Activated CD8-positive, alpha-beta T cell treated with anti-CD3 and anti-CD28 coated beads for 36 hours (primary cell): ENCODE results near the gene SART3. TPM values are rescaled to one million over a fixed set of nuclear protein-coding genes. Genes with fewer than 3 reads are reported as not detected.

ENCODE experiments used
- ATAC-seq: fragments of 200-7000 bp; cut with Tn5 transposase; one replicate; pipeline ENCODE4 v1.10.0; 2021; ENCODE audit warnings: mild to moderate bottlenecking, moderate library complexity
- CTCF ChIA-PET: fragments of 350-600 bp; sonication (Branson Sonifier 250); formaldehyde crosslinking; loops from one replicate; lab custom pipeline; 2021; ENCODE audit warnings: antibody characterized with exemption; lab: Charles Lee
- POLR2A ChIA-PET: fragments of 350-600 bp; sonication (Branson Sonifier 250); formaldehyde crosslinking; loops from one replicate; lab custom pipeline; 2021; ENCODE audit warnings: antibody characterized with exemption; lab: Charles Lee
- DNase-seq: peaks from one replicate; pipeline ENCODE4 v3.0.0-alpha.2; 2020
- H3K27ac Mint-ChIP-seq: one replicate; pipeline ENCODE4 v1.8.0; 2021; ENCODE audit warnings: mild to moderate bottlenecking, mixed read lengths
- H3K27me3 Mint-ChIP-seq: one replicate; pipeline ENCODE4 v1.8.0; 2021; ENCODE audit warnings: mixed read lengths
- H3K36me3 Mint-ChIP-seq: one replicate; pipeline ENCODE4 v1.8.0; 2021; ENCODE audit warnings: low read depth, mixed read lengths
- H3K4me1 Mint-ChIP-seq: one replicate; pipeline ENCODE4 v1.8.0; 2021; ENCODE audit warnings: low read depth, mixed read lengths
- H3K4me3 Mint-ChIP-seq: one replicate; pipeline ENCODE4 v1.8.0; 2021; ENCODE audit warnings: mild to moderate bottlenecking, moderate library complexity, mixed read lengths
- H3K9me3 Mint-ChIP-seq: one replicate; pipeline ENCODE4 v1.8.0; 2021; ENCODE audit warnings: mixed read lengths
- intact Hi-C: fragments of 100-400 bp; cut with micrococcal nuclease; formaldehyde crosslinking; loops from one replicate; pipeline ENCODE4 v1.10.0; 2022
- total RNA-seq, 2 experiments: library from RNA; stranded (reverse); gene quantifications; one replicate each; pipeline ENCODE4 v1.2.3, GENCODE V29; 2021
- TF ChIP-seq, protein P1 (sequence below): fragments of 200-600 bp; IDR thresholded peaks from one replicate; pipeline ENCODE4 v1.8.0; 2022; ENCODE audit warnings: antibody characterized with exemption, mild to moderate bottlenecking

Gene SART3
- total RNA-seq, 2 experiments from 2014 or later: 80.1 to 81.4 TPM

DNA sequence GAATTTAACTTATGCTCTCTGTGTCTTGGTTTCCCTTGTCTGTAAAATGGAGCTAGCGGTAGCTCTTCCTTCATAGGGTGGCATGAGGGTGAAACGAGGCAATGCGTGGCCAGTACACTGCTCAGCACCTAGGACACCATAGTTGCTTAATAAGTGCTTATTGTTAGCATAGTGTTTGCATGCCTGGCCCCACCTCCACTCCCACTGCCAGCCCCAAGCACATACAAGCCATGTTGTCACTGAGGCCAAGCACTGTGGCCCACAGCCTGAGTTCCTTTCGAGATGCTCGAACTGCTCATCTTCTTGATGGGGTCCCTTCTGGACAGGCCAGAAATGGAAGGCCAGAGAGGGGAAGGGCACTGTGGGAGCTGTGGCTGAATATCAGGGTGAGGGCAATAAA is 45.1 kb downstream of the SART3 start:
- Mint-ChIP-seq H3K27me3 (no peaks in the 10 kb centered on the region), H3K4me1 (peaks cover 27% of the 10 kb centered on the region), H3K36me3 (peaks cover 19% of the 10 kb centered on the region), H3K4me3 (peak overlapping the region; percentile 77), H3K27ac (peak overlapping the region; percentile 63), H3K9me3 (no peaks in the 10 kb centered on the region)
- CTCF ChIA-PET: interaction anchor here (1.3 kb wide), 1 partner anchor 102 kb away, joined by 4 read pairs; no protein-coding TSS in a partner anchor
- intact Hi-C loops: no loop called here
- ATAC-seq (no peak), DNase-seq (no peak)
- POLR2A ChIA-PET: interaction anchor here (0.7 to 1.6 kb wide), 4 partner anchors 16 to 149 kb away, joined by 3 to 5 read pairs (median 4); partner anchors contain the start of gene ISCU
- TF ChIP-seq, protein P1, sequence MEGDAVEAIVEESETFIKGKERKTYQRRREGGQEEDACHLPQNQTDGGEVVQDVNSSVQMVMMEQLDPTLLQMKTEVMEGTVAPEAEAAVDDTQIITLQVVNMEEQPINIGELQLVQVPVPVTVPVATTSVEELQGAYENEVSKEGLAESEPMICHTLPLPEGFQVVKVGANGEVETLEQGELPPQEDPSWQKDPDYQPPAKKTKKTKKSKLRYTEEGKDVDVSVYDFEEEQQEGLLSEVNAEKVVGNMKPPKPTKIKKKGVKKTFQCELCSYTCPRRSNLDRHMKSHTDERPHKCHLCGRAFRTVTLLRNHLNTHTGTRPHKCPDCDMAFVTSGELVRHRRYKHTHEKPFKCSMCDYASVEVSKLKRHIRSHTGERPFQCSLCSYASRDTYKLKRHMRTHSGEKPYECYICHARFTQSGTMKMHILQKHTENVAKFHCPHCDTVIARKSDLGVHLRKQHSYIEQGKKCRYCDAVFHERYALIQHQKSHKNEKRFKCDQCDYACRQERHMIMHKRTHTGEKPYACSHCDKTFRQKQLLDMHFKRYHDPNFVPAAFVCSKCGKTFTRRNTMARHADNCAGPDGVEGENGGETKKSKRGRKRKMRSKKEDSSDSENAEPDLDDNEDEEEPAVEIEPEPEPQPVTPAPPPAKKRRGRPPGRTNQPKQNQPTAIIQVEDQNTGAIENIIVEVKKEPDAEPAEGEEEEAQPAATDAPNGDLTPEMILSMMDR: no peak

DNA sequence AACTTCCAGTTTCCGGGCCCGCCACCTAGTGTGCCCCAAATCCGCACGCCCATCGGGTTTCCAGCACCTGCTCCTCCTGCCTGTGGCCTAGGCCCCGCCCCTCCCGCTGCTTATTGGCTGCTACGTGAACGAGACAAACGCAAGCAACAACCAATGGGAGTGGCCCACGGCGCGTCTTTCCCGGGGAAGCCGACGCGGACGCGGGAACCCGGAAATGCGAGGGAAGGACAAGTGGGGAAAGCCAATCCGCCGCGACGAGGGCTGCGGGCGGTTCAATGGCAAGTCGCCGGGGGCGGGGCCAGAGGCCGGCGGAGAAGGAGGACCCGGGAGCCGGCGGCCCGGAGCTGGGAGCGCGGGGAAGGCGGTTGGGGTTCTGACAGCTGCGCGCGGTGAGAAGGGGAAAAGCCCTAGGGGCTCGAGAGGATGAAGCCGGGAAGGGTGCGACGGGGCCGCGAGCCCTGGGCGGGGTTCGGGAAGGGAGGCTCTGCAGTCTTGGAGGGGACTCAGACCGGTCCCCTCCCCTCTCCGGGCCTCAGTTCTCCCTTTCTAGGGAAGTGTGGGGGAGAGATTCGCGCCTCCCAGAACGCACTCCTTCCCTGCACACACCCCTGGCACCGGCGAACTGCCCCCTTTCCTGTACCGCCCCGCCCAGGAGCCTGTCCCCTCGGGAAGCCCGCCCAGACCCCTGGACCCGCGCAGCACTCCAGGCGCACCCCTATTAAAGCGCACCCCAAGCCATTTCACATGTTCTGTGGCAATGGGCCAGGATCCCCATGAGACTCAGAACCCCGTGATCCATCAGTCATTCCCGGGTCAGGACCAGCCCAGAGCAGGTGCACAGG is 45.8 kb downstream of the SART3 start, which contains the start of gene FICD:
FICD (plus strand) TSS at position 305 of the 842 bp plus-strand sequence. CDS start 1,696 bp downstream, outside the sequence.
- peak within 1 kb of the TSS; percentile 77 for H3K4me3 Mint-ChIP-seq
- H3K27me3 Mint-ChIP-seq: no peaks in the 10 kb centered on the region
- intact Hi-C loops: loop anchor here (5.0 kb wide), 1 partner anchor 523 kb away; no protein-coding TSS in a partner anchor
- TF ChIP-seq, protein P1: no peak
- H3K9me3 Mint-ChIP-seq: no peaks in the 10 kb centered on the region
- H3K27ac Mint-ChIP-seq: peak within 1 kb of the TSS; percentile 63
- DNase-seq: peak; percentile 100
- POLR2A ChIA-PET: interaction anchor here (1.1 to 2.0 kb wide), 4 partner anchors 17 to 149 kb away, joined by 3 to 5 read pairs (median 4); partner anchors contain the start of gene ISCU
- peaks cover 12% of the 10 kb centered on the region for H3K36me3 Mint-ChIP-seq
- H3K4me1 Mint-ChIP-seq: peaks cover 27% of the 10 kb centered on the region
- CTCF ChIA-PET: interaction anchor here (1.3 kb wide), 1 partner anchor 103 kb away, joined by 4 read pairs; no protein-coding TSS in a partner anchor
- ATAC-seq: peak; percentile 96

DNA sequence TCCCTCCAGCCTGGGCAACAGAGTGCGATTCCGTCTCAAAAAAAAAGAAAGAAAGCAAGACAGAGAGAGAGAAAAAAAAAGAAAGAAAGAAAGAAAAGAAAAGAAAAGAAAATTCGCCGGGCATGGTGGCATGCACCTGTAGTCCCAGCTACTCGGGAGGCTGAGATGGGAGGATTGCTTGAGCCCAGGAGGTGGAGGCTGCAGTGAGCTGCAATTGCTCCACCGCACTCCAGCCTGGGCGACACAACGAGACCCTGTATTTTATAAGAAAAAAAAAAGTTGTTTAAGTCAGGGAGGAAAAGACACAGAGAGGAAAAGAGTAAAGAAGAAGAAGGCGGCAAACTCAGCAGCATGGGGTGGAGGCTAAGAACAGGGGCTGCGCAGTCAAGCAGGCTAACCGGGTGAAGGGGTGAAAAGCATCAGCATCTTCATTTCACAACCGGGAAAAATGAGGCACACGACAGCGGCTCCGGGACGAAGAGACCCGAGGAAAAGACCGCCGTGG is 46.5 kb downstream of the SART3 start:
- ChIA-PET CTCF (interaction anchor here (1.2 to 3.4 kb wide), 2 partner anchors 17 to 523 kb away, joined by 3 to 36 read pairs; no protein-coding TSS in a partner anchor), POLR2A (interaction anchor here (0.7 to 2.0 kb wide), 4 partner anchors 15 to 103 kb away, joined by 3 to 5 read pairs (median 4); partner anchors contain the start of gene ISCU)
- TF ChIP-seq, protein P1: no peak
- Mint-ChIP-seq H3K9me3 (no peaks in the 10 kb centered on the region), H3K36me3 (peaks cover 6% of the 10 kb centered on the region), H3K27me3 (no peaks in the 10 kb centered on the region), H3K4me3 (peak overlapping the region; percentile 77), H3K4me1 (peaks cover 27% of the 10 kb centered on the region), H3K27ac (peak overlapping the region; percentile 63)
- intact Hi-C loops: loop anchor here (5.0 kb wide), 1 partner anchor 522 kb away; no protein-coding TSS in a partner anchor
- ATAC-seq (peak; percentile 19), DNase-seq (no peak)

DNA sequence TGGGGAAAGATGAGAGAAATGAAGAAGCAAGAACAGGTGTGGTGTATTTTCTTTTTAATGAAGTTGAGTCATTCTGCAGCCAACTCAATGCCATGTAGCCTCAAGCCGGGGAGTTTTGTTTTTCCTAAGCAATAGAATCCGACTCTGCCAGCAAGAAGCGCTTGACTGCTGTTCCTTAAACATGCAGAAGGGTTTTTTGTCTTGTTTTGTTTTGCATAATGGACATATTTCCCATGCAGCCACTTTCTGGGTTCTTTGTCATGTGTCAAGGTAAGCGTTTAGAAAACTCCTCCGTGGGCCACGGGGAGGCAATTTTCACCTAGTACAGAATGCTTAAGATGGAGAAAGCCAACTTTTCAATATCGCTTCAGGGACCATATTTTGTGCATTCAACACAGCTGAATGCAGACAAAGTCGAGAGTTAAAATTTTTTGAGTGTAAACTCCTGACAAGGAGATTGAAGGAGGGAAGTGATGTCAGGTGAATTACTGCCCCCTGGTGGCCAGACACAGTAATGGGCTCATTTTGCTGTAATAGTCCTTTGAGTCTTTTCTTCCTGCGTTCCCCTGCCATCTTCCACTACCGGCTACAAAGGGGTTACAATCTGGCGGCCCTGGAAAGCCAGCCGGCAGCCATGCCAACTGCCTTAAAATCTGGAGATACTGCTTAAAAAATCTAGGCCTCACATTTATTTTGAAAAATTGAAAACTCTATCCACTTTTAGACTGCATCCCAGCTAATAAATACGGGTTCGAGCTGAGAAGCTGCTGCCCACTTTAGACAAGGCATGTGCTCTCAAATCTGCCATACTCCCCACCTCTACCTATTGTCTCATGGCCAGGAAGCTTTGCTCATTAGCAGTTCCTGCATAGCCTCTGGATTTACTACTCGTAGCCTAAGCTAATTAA is 49.1 kb downstream of the SART3 start:
- DNase-seq (peak; percentile 86), ATAC-seq (no peak)
- H3K27ac Mint-ChIP-seq: no peak overlapping the region
- TF ChIP-seq, protein P1: peak; percentile 85
- intact Hi-C loops: loop anchor here (5.0 kb wide), 1 partner anchor 520 kb away; no protein-coding TSS in a partner anchor
- no peaks in the 10 kb centered on the region for H3K9me3 Mint-ChIP-seq
- peaks cover 28% of the 10 kb centered on the region for H3K4me1 Mint-ChIP-seq
- H3K4me3 Mint-ChIP-seq: no peak overlapping the region
- ChIA-PET POLR2A (interaction anchor here (1.4 kb wide), 1 partner anchor 116 kb away, joined by 3 read pairs; no protein-coding TSS in a partner anchor), CTCF (interaction anchor here (0.6 to 3.4 kb wide), 37 partner anchors 10 to 840 kb away, joined by 3 to 36 read pairs (median 4); partner anchors contain the start of gene SART3)
- H3K27me3 Mint-ChIP-seq: no peaks in the 10 kb centered on the region
- no peaks in the 10 kb centered on the region for H3K36me3 Mint-ChIP-seq
